Left ventricle myocardium superior (tissue), 1 donor: ENCODE results near the gene DUOX2. TPM values are rescaled to one million over a fixed set of nuclear protein-coding genes. Genes with fewer than 3 reads are reported as not detected.
A peak's percentile ranks its signal among the peaks of the same experiment; 100 is the strongest.
"Not testable (repeated sequence)": the region's sequence is repeated elsewhere in the genome, so short reads cannot be mapped to it uniquely, and the experiment has no call there.

ENCODE experiments used
- ATAC-seq: fragments of 200-7000 bp; cut with Tn5 transposase; one replicate; pipeline ENCODE4 v1.9.1; 2020; ENCODE audit warnings: mild to moderate bottlenecking, moderate library complexity
- DNase-seq: peaks from one replicate; pipeline ENCODE4 v3.0.0-alpha.2; 2020
- intact Hi-C: fragments of 100-400 bp; cut with micrococcal nuclease; formaldehyde crosslinking; loops from one replicate; pipeline ENCODE4 v1.11.0; 2022
- total RNA-seq: library from RNA; stranded (reverse); fragmentation: NEBNext Ultra II Directional; extraction: Animal tissue kit (Norgen Biotek cat#: 25700); gene quantifications from one replicate; pipeline ENCODE4 v1.2.1, GENCODE V29; 2021
- donor health status: DM: no; HTN: yes; CAD: no; lungs with severe emphysema.

Gene DUOX2
- total RNA-seq, 1 donor from 2014 or later = 0.05 TPM

DNA sequence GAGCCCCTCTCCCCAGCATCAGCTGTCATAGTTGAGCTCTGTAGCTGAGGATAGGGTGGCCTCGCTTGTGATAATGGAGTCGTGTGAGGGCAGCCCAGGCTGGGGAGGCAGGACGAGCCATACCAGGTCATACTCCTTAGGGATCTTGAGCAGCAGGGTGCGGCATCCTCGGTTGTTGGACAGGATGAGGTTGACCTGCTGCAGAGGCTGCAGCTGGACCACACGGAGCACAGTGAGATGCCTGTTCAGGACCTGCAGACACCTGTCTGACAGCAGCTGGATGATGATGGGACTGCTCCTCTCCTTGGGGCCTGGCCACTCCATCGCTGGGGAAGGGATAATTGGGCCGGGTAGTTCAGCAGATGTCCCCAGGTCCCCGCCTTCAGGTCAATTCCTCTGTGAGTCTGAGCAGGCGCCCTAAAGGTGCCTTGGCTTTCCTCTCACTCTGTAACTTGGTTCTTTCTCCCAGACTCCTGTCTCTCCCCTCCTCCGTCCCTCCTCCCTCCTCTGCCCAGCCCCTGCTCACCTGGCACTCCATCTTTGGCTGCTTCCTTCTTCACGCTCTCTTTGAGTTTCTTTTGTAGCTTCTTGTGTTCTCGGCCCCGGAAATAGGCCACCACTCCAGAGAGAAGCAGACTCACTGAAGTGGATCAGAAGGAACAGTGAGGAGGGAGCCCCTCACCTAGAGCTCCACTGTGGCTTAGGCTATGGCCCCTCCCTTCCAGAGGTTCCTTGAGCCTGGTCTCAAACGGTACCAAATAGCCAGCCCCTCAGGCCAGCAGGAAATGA, 7.8 kb downstream of the DUOX2 start:
- DNase-seq (no peak), ATAC-seq (no peak)
- intact Hi-C loops = no loop called here

DNA sequence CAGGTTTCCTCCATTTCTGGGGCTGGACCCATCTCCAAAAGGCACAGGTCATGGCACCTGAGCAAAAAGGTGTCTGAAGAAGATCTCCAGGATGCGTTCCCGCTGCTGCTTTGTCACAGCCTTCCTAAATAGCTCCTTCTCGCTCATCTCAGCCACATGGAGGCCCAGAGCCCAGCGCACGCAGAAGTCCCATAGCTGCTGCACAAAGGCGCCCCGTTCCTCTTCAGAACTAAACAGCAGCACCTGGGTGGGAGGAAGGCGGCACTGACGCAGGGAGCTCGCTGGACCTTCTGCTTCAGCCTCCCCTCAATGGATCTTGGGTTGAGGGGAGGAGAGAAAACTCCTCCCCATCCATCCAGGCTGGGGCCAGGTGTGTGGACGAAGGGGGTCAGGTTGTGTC, 8.4 kb downstream of the DUOX2 start:
- DNase-seq (no peak), ATAC-seq (no peak)
- intact Hi-C loops = no loop called here

DNA sequence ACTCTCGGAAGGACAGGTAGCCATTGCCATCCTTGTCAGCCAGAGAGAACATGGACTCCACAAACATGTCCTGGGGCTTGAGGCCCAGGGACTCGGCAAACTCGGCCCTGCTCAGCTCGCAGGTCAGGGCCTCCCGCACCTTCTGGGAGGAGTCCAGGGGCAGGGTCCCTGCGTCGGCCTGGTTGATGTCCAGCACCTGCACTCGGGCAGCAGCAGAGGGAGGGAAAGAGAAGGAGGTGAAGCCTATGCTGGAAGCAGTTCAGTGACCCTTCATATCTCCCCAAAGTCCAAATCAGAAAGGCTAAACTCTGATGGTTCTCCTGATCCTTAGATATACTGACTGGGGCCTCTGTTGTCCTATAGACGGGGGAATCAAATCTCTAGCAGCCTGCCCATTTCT, 9.8 kb downstream of the DUOX2 start:
- ATAC-seq, intact Hi-C loops, DNase-seq: not testable (repeated sequence)

DNA sequence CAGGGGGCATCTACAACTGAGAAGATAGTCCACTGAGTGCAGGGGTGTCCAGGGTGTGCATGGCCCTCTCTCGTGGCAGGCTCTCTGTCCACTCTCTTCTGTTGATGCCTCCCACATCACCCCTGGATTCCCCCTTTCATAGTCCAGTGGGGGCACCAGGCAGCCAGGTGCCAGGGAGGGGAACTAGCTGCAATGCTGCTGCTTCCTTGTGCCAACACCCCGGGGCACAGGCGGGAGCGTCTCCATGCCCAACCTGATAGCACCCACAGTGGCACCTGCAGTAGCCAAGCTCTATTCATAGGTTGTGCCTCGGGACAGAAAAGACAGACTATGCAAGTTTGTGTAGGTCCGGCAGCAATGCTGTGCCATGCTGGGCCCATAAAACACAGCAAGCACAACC, 11.7 kb downstream of the DUOX2 start:
- ATAC-seq (no peak), DNase-seq (no peak)
- intact Hi-C loops = no loop called here

DNA sequence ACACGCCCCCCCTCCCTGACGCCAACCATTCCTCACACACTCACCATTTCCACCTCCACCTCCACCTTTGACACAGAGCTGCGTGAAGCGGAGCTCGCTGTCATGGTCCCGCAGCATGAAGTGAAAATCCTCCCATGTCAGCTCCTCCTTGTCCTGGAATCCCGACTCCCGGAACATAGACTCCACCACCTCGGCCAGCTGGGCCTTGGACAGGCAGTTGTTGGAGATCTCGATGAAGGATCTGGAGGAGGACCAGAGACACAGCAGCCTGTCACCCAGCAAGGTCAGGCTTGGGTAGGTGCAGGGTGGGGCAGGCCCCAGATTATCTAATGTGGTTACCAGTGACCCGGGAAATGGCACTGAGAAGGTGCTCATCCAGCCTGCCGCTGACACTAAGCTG, 12.2 kb downstream of the DUOX2 start:
- DNase-seq (no peak), ATAC-seq (no peak)
- intact Hi-C loops = no loop called here

DNA sequence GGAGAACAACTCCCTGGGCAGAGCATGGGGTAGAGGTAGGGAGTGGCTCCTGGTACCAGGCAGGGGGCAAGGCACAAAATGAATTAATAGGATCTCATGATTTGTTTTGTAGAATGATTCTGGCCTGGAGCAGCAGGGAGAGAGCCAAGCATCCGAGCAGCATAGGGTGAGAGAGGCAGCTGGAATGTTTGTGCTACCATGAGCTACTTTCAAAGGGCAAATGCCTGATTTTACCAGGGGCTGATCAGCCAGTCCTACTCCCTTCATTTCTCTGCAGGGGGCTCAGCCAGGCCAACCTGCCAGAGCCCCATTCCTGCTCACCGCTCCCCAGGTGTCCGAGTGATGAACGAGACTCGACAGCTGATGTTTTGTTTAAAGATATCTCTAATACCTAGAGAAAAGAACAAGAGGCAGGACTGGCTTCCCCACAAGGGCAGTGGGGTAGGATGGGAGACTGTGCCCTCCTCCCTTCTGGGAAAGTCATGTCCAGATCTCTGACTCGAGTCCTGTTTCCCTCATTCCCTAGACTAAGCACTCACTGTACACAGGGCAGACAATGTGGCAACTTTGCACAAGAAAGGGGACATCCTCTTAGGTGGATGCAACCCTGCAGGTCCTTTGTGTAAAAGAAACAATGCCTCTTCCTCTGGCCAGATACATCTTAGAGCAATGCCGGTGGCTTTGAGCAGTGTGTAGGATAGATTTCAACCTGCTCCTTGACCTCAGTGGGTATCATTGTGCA, 12.9 kb downstream of the DUOX2 start:
- intact Hi-C loops = no loop called here
- DNase-seq (no peak), ATAC-seq (no peak)

DNA sequence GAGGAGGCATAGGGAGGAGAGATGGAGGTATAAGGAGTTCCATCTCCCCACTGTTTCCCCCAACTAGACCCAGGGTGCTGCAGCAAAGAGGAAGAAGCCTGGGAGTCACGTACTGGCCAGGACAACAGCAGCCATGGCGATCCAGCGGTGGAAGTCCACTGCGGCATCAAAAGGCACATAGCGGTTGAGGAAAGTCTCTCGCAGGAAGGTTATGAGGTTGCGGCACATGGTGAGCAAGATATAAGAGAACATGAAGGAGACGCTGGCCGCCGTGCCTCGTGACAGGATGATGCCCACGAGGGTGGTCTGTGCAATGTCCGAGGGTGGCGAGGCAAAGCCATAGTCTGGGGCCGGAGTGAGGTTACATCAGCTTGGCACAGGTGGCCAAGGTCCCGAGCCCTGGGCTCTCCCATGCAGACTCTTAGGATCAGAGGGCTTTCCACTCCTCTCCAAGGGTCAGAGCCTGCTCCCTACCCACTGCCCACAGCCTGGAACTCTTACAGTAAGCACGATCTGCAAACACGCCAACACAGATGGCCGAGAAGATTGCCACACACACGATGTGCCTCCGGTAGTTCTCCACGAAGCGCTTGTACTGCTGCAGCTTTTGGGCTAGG, 14.3 kb downstream of the DUOX2 start:
- DNase-seq (no peak), ATAC-seq (no peak)
- intact Hi-C loops = no loop called here

DNA sequence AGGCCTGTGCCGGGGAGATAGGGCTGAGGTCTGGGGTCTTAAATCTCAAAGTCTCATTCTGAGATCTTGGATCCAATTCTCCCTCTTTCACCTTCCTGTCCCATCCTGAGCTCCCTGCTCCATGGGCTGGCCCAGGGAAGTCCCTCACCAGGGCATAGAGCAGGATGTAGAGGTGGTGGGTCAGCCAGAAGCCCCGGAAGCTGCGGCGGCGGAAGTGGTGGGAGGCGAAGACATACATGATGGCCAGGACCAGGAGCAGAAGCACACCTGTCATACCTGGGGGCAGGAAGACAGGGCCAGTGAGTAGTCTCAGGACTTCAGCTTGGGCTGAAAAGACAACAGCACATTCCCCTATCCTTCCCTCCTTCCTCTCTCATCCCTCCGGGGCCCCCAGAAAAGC, 16.5 kb downstream of the DUOX2 start:
- intact Hi-C loops = no loop called here
- DNase-seq = no peak
- no peak for ATAC-seq

DNA sequence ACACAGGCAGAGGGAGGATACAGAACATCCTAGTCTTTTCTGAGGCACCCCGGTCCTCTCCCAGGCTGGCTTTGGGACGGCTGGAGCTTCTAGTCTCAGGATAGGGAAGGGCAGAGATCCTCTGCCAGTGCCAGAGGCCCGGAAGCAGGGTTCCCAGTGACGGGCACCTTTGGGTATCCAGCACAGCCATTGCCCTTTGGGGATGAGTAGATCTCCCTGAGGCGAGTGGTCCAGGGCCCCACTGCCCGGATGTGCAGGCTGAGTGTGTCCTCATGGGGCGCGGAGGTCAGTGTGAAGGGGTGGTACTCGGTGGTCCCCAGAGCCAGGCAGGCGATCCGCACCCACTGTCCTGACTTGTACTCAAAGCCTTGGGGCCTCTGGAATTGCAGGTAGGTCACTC, 18.3 kb downstream of the DUOX2 start:
- no peak for ATAC-seq
- intact Hi-C loops = no loop called here
- DNase-seq = no peak

DNA sequence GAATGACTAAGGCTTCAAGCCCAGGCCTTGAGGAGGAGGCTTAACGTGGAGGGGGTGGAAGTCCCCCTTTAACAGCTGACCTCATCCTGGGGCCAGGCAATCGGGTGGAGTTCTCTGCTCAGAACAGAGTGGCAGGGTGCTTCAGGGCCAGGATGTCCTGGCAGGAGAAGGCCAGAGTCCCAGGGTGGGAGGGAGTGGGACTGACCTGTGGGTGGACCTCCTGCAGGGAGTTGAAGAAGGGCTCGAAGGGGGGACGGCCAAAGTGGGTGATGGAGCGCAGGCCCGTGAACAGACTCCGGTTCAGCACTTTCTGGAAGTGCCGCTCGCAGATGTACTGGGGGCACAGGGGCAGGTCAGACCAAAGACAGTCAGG, 19.6 kb downstream of the DUOX2 start:
- ATAC-seq = no peak

DNA sequence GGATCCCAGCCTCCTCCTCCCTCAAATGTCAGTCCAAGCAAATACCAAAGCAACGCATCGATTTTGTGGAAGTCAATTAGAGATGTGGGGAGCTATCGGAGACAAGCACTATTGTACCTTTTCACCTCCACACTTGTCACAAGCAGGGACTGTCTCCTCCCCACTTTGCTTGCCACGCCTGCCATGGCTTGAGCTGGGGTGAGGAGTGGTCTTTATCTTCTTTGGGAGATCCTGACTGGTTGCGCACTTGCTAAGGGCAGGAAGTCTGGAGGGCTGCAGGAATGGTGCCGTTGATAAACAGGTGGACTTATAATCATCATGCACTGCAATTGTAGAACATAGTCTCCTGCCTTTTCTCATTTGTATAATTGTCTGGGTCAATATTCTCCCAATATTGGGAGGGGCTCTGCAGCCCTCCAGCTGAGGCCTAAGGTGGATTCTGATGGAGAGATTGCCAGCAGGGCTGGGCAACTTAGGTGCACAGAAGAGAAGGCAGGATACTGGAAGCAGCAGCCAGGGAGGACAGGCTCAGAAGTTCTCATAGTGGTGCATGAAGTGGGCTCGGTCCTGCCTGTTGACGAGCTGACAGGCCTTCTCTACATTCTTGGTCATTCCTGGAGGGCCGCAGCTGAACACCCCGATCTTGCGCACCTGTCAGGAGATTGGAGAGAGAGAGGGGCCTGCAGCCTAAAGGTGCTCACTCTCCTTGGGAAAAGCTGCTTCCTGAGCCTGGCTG, 20.2 kb downstream of the DUOX2 start:
- intact Hi-C loops = no loop called here
- DNase-seq = no peak
- ATAC-seq = no peak

More for the DNA sequence above, 19.6 kb downstream of the DUOX2 start:
- intact Hi-C loops = no loop called here
- DNase-seq = no peak

DNA sequence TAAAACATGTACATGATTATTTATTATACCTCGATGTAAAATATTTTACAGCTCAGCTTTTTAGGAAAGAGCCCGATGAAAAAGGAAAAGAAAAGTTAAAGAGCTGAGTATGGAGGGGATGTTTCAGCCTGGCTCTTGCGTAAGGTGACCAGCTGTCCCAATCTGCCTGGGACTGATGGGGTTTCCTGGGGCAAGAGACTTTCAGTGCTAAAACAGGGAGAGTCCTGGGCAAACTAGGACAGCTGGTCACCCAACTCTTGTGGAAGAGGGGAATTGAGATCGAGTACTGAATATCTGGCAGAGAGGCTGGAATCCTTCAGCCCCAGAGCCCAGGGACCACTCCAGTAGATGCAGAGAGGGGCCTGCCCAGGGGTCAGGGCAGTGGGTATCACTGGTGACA, 21.0 kb downstream of the DUOX2 start:
- DNase-seq (no peak), ATAC-seq (no peak)
- intact Hi-C loops = no loop called here

DNA sequence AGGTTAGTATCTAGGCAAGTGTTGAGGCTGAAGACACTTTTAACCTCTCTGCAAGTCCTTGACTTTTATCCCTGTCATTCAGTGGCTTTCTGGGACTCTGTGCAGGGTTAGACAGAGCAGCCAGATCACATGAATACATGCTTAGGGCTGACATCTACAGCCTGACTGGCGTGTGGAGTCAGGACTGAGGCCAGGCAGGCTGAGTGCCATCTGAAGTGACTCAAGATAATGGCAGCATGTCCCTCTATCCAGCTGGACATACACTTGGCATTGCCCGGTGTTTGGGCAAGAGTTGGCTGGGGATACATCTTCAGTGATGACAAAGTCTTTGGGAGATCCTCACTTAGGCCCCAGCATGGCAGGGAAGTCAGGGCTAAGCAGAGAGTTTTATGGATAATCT, 22.4 kb downstream of the DUOX2 start:
- DNase-seq = peak; percentile 71
- peak; percentile 98 for ATAC-seq
- intact Hi-C loops = no loop called here

DNA sequence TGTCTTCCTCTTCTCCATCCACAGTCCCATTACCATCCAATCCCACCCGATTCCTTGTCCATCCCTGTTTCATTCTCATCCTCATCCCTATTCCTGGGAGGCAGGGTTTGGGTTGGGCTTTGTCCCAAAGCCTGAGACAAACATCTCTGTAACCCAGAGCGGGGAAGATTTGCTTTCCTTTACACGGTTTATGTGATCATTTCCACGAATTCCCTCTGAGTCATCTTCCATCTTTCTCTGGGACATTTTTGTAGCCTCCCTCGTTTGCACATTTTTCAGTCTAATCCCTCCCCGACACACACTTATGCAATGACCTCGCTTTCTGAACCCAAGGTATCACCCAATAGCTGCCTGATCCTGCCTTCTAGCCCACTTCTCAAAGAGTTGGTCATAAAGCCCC, 22.8 kb downstream of the DUOX2 start:
- ATAC-seq (no peak), DNase-seq (no peak)
- intact Hi-C loops = no loop called here

DNA sequence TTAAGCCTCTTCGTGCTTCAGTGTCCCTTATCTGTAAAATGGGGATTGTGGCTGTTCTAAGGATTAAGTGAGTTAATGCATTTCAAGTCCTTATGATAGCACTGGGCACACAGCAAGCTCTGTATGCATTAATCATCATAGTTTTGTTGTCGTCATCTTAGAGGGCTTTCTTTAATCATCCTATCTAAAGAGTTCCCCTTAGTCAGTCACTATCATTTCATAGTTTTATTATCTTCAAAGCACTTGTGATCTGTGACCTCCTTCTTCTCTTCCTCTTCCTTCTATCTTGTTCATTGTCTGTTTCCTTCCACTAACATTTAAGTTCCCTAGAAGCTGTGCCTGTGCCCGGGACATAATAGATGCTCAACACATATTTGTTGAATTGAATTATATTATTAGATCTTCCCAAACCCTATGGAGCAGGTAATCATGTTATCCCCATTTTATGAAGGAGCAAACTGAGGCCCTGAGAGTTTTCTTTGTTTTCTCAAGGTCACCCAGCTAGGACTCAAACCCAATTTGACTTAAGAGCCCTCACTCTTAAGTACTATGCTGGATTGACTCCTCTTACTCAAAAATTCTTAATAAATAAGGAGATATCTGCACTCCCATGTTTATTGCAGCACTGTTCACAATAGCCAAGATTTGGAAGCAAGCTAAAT, 24.1 kb downstream of the DUOX2 start:
- ATAC-seq = no peak
- no peak for DNase-seq
- intact Hi-C loops = no loop called here

DNA sequence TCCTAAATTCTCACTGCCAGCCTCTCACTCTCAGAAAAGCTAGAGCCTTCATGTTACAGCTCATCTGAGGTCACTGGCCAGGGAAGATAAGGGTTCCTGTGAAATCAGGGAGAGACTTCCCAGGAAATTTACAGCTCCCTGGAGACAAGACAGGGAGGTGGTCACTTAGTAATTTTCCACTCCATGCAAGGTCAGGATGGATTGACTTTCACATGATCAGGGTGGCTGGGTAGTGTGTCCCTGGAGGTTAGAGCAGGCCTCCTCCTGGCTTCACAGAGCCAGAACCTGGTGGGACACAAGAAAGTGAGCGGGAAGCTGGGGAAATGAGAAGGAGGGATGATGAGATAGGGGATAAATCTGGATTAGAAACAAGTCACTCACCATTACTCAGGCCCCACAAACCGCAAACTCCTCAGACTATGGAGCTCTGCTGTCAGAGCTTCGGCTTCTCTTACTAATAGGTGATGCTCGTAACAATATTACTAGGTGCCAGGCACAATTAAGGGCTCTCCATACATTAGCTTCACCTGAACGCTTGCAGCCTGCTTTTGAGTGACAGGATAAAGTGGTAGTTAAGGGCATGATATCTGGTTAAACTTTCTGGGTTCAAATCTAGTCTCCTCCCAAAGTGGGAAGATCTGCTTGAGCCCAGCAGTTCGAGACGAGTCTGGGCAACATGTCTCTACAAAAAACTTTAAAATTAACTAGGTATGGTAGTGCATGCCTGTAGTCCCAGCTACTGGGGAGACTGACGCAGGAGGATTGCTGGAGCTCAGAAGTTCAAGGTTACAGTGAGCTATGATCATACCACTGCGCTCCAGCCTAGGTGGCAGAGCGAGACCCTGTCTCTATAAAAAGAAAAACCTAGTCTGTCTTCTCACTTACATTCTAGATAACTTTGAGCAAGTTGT, 24.9 kb downstream of the DUOX2 start:
- ATAC-seq = no peak
- intact Hi-C loops = no loop called here

DNA sequence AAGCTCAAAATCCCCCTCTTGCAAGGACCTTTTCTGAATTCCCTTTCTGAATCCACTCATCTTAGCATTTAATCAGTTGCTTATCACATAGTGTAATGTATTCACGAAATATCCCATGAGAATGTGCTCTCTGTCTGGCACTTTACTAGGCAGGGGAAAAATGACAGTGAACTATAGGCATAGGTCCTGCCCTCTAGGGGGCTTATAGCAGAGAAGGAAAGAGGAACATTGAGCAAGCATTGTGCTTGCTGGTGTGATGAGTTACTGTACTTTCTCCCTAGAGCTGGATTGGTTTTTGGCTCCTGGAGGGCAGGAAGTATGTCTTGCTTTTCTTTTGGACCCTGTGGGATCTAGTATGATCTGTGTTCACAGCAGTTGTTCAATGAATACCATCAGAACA, 26.5 kb downstream of the DUOX2 start:
- intact Hi-C loops = no loop called here
- no peak for ATAC-seq
- DNase-seq = no peak

More for the DNA sequence above, 24.9 kb downstream of the DUOX2 start:
- DNase-seq = no peak

DNA sequence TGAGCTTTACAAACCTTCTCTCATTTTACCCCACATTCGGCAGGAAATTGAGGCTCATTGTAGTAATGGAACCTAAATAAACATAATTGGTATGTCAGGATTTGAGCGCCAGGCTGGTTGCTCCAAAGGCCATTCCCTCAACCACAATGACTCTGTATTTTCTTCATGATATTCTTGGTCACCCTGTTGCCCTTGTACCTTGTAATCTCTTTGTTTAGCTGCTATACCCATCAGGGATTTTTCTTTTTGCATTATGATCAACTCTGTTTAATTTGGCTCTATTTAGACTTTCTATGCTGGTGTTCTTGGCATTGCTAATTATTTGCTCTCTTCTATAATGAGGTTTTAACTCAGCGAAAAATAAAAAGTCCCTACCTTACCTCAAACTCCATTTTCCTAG, 29.8 kb downstream of the DUOX2 start:
- DNase-seq (no peak), ATAC-seq (no peak)
- intact Hi-C loops = no loop called here
